Activated CD4-positive, alpha-beta memory T cell treated with anti-CD3 and anti-CD28 coated beads for 36 hours (primary cell): ENCODE data around the gene GNAT3. TPM values are rescaled to one million over a fixed set of nuclear protein-coding genes. Genes with fewer than 3 reads are reported as not detected.

ENCODE experiments used
- CTCF ChIA-PET: fragments of 350-600 bp; sonication (Branson Sonifier 250); formaldehyde crosslinking; loops from one replicate; lab custom pipeline; 2021; ENCODE audit warnings: antibody characterized with exemption, inconsistent platforms; lab: Charles Lee
- POLR2A ChIA-PET: fragments of 350-600 bp; sonication (Branson Sonifier 250); formaldehyde crosslinking; loops from one replicate; lab custom pipeline; 2021; ENCODE audit warnings: antibody characterized with exemption; lab: Charles Lee
- DNase-seq: peaks from one replicate; pipeline ENCODE4 v3.0.0-alpha.2; 2020
- H3K27ac Mint-ChIP-seq: one replicate; pipeline ENCODE4 v1.8.0; 2021; ENCODE audit warnings: mixed read lengths
- H3K27me3 Mint-ChIP-seq: one replicate; pipeline ENCODE4 v1.8.0; 2021; ENCODE audit warnings: mixed read lengths
- H3K36me3 Mint-ChIP-seq: one replicate; pipeline ENCODE4 v1.8.0; 2021; ENCODE audit warnings: mixed read lengths
- H3K4me1 Mint-ChIP-seq: one replicate; pipeline ENCODE4 v1.8.0; 2021; ENCODE audit warnings: low read depth, mixed read lengths
- H3K4me3 Mint-ChIP-seq: one replicate; pipeline ENCODE4 v1.8.0; 2021; ENCODE audit warnings: mild to moderate bottlenecking, mixed read lengths
- H3K9me3 Mint-ChIP-seq: one replicate; pipeline ENCODE4 v1.8.0; 2021; ENCODE audit warnings: mixed read lengths
- intact Hi-C: fragments of 100-400 bp; cut with micrococcal nuclease; formaldehyde crosslinking; loops from one replicate; pipeline ENCODE4 v1.15.1; 2023
- total RNA-seq, 2 experiments: library from RNA; stranded (reverse); gene quantifications; one replicate each; pipeline ENCODE4 v1.2.3, GENCODE V29; 2021

The GNAT3 gene
- total RNA-seq, 2 experiments from 2014 or later = not detected

DNA sequence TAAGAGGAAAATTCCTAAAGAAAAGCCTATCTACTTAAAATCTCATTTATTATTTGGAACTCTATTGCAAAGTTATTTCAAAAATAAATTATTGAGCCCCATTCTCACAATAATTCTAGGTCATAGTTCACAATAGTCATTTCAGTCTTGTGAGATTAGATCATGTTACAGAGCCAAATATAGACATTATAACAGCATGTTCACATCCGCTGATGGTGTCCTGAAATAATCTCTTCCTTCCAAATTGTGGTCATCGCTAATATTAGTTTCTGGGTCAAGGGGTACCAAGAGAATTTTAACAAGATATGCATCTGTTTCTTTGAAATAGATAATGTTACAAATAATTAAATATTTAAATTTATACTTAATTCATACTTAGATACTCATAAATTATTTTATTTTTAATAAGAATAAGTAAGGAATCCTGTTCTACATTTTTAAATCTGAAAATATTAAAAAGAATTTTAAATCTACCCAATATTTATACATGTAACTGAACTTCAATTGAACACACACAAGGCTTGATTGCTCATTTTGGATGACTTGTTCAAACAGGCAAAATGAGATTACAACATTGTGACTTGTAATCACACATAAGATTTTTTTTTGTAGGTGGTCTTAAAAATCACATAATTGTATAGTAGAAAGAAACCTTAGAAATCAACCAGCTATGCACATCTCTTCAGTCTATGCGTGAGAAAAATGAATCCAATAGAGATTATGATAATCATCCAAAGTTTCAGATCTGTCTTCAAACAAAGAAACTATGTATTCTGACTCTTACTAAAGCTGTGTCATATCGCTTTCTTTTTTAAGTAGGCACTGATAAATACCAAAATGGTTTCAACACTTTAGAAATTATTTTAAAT lies 13.1 kb downstream of the GNAT3 start:
- Mint-ChIP-seq H3K27me3 (no peaks in the 10 kb centered on the region), H3K4me1 (no peaks in the 10 kb centered on the region), H3K9me3 (peaks cover 9% of the 10 kb centered on the region), H3K4me3 (no peak overlapping the region), H3K27ac (no peak overlapping the region), H3K36me3 (no peaks in the 10 kb centered on the region)
- CTCF ChIA-PET = no interaction called here
- intact Hi-C loops = no loop called here
- no peak for DNase-seq
- POLR2A ChIA-PET = no interaction called here

DNA sequence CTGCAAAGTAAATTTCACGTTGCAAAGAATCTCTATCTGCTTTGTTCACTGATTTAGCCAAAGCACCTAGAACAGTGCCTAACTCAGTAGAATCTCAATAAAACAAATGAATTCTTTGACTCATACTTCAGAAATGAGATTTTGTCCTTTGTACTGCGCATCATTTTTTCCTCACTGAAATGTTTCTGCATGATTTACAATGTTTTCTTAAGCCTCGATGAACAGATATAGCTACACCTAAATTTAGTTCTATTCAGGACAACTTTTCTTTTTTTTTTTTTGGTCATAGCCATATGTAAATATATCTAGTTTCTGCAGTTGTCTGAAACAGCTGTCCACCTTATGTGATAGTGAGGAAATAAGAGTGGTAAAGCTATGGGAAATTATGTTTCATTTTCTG lies 15.3 kb downstream of the GNAT3 start:
- ChIA-PET CTCF (no interaction called here), POLR2A (no interaction called here)
- H3K27me3 Mint-ChIP-seq = no peaks in the 10 kb centered on the region
- no peak for DNase-seq
- H3K9me3 Mint-ChIP-seq = peaks cover 9% of the 10 kb centered on the region
- no peak overlapping the region for H3K27ac Mint-ChIP-seq
- intact Hi-C loops = no loop called here
- no peaks in the 10 kb centered on the region for H3K4me1 Mint-ChIP-seq
- H3K4me3 Mint-ChIP-seq = no peak overlapping the region
- no peaks in the 10 kb centered on the region for H3K36me3 Mint-ChIP-seq

- Mint-ChIP-seq H3K27ac (no peak overlapping the region), H3K4me3 (no peak overlapping the region), H3K36me3 (no peaks in the 10 kb centered on the region), H3K4me1 (no peaks in the 10 kb centered on the region), H3K27me3 (no peaks in the 10 kb centered on the region), H3K9me3 (peaks cover 9% of the 10 kb centered on the region)
- intact Hi-C loops = no loop called here
- CTCF ChIA-PET = no interaction called here
- no peak for DNase-seq
- POLR2A ChIA-PET = no interaction called here
Observed at GRCh38 chr7:80493121-80493849, 18.6 kb downstream of the GNAT3 start.

DNA sequence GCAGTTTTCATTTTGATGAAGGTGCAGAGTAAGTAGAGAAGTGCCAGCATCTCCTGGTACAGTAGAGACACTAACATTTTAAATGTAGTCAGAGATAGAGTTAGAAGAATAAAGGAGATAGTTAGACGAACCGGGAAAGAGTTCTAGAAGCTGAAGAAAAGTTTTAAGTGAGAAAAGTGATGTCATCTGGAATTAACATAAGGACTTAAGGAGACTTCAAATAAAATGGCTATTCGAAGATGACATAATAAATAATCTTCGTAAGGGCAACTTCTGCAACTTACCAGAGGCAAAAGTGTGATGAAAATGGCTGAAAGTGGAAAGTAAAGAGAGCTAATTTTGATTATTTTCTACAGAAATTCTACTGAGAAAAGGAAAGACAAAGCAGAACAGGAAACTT lies 20.4 kb downstream of the GNAT3 start:
- no peak overlapping the region for H3K4me3 Mint-ChIP-seq
- DNase-seq = no peak
- intact Hi-C loops = no loop called here
- H3K4me1 Mint-ChIP-seq = no peaks in the 10 kb centered on the region
- no peaks in the 10 kb centered on the region for H3K36me3 Mint-ChIP-seq
- peaks cover 5% of the 10 kb centered on the region for H3K9me3 Mint-ChIP-seq
- no peaks in the 10 kb centered on the region for H3K27me3 Mint-ChIP-seq
- POLR2A ChIA-PET = no interaction called here
- no peak overlapping the region for H3K27ac Mint-ChIP-seq
- CTCF ChIA-PET = no interaction called here

DNA sequence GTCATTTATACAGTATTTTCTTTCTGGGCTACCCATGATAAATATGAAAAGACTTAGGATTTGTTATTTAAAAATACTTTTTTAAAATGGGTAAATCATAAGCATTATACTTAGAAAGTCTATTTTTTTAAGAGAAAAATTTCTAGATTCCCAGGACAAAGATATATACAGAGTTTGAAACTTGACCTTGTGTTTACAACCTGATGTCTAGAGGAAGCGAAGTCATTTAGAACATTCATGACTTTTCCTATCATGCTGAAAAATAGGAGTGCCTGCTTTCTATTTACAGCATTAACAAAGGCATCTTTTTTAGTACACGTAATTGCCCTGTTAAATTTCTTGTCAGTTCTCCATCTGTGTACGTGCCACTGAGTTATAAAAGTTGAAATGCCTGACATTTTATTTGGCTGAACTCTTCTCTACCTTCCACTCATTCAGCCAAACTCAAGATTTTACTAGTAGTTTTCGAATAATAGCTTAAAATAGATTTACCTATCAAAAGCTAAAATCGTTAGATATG lies 23.0 kb downstream of the GNAT3 start:
- intact Hi-C loops = no loop called here
- no peaks in the 10 kb centered on the region for H3K9me3 Mint-ChIP-seq
- no peak overlapping the region for H3K4me3 Mint-ChIP-seq
- DNase-seq = no peak
- no peak overlapping the region for H3K27ac Mint-ChIP-seq
- ChIA-PET CTCF (no interaction called here), POLR2A (no interaction called here)
- no peaks in the 10 kb centered on the region for H3K4me1 Mint-ChIP-seq
- no peaks in the 10 kb centered on the region for H3K36me3 Mint-ChIP-seq
- no peaks in the 10 kb centered on the region for H3K27me3 Mint-ChIP-seq

DNA sequence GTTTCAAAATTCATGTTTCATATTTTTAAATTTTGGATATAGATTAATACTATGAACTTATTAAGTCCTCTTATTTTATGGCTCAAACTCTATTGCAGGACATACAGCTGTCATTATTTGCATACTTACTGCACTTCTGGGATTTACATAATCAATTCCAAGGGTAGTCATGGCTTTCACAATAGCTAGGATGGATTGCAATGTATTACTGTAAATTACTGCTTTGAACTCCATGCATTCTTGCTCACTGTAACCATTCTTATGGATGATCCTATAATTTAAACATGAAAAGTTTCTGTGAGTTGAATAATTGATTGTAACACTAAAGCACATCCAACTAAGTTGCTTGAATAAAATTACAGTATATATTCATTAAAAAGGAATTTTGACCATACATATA lies 23.5 kb downstream of the GNAT3 start:
- Mint-ChIP-seq H3K27ac (no peak overlapping the region), H3K36me3 (no peaks in the 10 kb centered on the region), H3K9me3 (peaks cover 2% of the 10 kb centered on the region), H3K4me1 (no peaks in the 10 kb centered on the region), H3K4me3 (no peak overlapping the region), H3K27me3 (no peaks in the 10 kb centered on the region)
- ChIA-PET POLR2A (no interaction called here), CTCF (no interaction called here)
- no peak for DNase-seq
- intact Hi-C loops = no loop called here

DNA sequence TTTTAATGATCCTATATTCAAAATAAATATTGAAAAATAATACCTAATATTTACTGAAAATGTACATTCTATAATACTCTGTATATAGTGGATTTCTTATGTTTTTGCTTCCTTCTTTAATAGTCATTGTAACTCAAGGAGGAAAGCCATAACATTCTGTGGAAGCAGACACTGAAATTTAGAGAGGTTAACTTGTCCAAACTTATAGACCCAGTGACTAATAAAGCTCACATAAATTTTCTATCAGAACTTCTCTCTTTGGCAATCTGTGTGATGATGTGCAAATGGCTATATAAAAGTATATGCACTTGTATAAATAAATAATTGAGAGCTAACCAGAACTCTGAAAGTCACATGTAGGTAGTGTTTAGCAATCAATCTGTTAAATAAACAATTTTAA lies 26.1 kb downstream of the GNAT3 start:
- intact Hi-C loops = no loop called here
- Mint-ChIP-seq H3K4me3 (no peak overlapping the region), H3K27me3 (no peaks in the 10 kb centered on the region), H3K4me1 (no peaks in the 10 kb centered on the region), H3K27ac (no peak overlapping the region), H3K9me3 (peaks cover 8% of the 10 kb centered on the region), H3K36me3 (no peaks in the 10 kb centered on the region)
- ChIA-PET POLR2A (no interaction called here), CTCF (no interaction called here)
- no peak for DNase-seq

- H3K27ac Mint-ChIP-seq = no peak overlapping the region
- no peaks in the 10 kb centered on the region for H3K36me3 Mint-ChIP-seq
- H3K9me3 Mint-ChIP-seq = peaks cover 11% of the 10 kb centered on the region
- H3K4me3 Mint-ChIP-seq = no peak overlapping the region
- no peaks in the 10 kb centered on the region for H3K4me1 Mint-ChIP-seq
- CTCF ChIA-PET = no interaction called here
- no peak for DNase-seq
- POLR2A ChIA-PET = no interaction called here
- intact Hi-C loops = no loop called here
- H3K27me3 Mint-ChIP-seq = no peaks in the 10 kb centered on the region
Observed at GRCh38 chr7:80482950-80483349, 28.9 kb downstream of the GNAT3 start.

- ChIA-PET POLR2A (no interaction called here), CTCF (no interaction called here)
- no peak overlapping the region for H3K27ac Mint-ChIP-seq
- H3K36me3 Mint-ChIP-seq = no peaks in the 10 kb centered on the region
- no peak overlapping the region for H3K4me3 Mint-ChIP-seq
- DNase-seq = no peak
- intact Hi-C loops = no loop called here
- H3K9me3 Mint-ChIP-seq = peaks cover 11% of the 10 kb centered on the region
- no peaks in the 10 kb centered on the region for H3K4me1 Mint-ChIP-seq
- no peaks in the 10 kb centered on the region for H3K27me3 Mint-ChIP-seq
Observed at GRCh38 chr7:80481196-80481884, 30.5 kb downstream of the GNAT3 start.

DNA sequence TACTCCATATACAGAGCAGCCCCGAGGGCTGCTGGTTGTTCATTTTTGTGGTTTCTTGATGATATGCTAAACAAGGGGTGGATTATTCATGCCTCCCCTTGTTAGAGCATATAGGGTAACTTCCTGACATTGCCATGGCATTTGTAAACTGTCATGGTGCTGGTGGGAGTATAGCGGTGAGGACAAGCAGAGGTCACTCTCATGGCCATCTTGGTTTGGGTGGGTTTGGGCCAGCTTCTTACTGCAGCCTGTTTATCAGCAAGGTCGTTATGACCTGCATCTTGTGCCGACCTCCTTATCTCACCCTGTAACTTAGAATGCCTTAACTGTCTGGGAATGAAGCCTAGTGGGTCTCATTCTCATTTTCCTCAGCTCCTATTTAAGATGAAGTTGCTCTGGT lies 31.3 kb downstream of the GNAT3 start:
- H3K27ac Mint-ChIP-seq = no peak overlapping the region
- H3K4me3 Mint-ChIP-seq = no peak overlapping the region
- CTCF ChIA-PET = no interaction called here
- no peaks in the 10 kb centered on the region for H3K36me3 Mint-ChIP-seq
- H3K4me1 Mint-ChIP-seq = no peaks in the 10 kb centered on the region
- DNase-seq = no peak
- H3K27me3 Mint-ChIP-seq = no peaks in the 10 kb centered on the region
- intact Hi-C loops = no loop called here
- POLR2A ChIA-PET = no interaction called here
- H3K9me3 Mint-ChIP-seq = peaks cover 11% of the 10 kb centered on the region

DNA sequence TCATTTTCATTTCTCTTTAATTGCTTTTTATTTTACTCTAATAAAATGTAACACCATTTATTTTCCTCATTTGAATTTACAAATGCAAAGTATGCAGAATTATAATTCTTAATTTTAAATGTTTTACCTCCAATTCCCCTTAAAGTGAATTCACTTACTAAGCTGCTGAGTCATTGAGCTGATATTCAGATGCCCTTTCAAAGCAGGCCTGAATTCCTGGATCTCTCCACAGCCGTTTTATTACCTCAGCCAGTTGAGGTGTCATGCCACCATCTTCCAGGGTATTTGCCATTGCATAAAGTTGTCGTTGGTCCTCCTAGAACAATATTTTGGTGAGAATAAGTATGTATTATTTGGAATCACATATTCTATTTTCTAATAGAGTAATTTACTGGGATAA lies 33.2 kb downstream of the GNAT3 start:
- H3K4me1 Mint-ChIP-seq = no peaks in the 10 kb centered on the region
- ChIA-PET CTCF (no interaction called here), POLR2A (no interaction called here)
- H3K9me3 Mint-ChIP-seq = peaks cover 13% of the 10 kb centered on the region
- intact Hi-C loops = no loop called here
- H3K27me3 Mint-ChIP-seq = no peaks in the 10 kb centered on the region
- H3K4me3 Mint-ChIP-seq = no peak overlapping the region
- DNase-seq = no peak
- no peak overlapping the region for H3K27ac Mint-ChIP-seq
- H3K36me3 Mint-ChIP-seq = no peaks in the 10 kb centered on the region

DNA sequence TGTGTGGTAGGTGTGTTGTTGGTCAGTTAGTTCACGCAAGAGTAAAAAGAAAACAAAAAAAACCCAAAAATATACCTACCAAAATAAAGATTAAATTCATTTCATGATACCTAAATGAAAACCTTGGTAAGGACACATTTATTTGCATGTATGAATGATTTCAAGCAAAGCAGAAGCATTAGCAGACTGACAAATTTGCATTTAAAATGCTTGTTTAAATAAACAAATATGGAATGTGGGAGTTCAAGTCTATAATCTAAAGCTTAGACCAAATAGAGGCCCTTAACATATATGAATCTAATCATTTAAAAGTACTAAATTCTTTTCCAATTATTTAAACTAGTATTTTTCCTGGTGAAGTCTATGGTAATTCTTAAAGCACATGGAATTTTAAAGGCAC lies 35.8 kb downstream of the GNAT3 start:
- no peak for DNase-seq
- Mint-ChIP-seq H3K4me3 (no peak overlapping the region), H3K36me3 (no peaks in the 10 kb centered on the region), H3K27me3 (no peaks in the 10 kb centered on the region), H3K9me3 (peaks cover 6% of the 10 kb centered on the region), H3K27ac (no peak overlapping the region), H3K4me1 (no peaks in the 10 kb centered on the region)
- CTCF ChIA-PET = no interaction called here
- intact Hi-C loops = no loop called here
- POLR2A ChIA-PET = no interaction called here
